Endodermal cell (in vitro differentiated cells): ENCODE results near the gene HRH1. TPM values are rescaled to one million over a fixed set of nuclear protein-coding genes. Genes with fewer than 3 reads are reported as not detected.

Experiments
- DNase-seq: peaks from one replicate; pipeline ENCODE4 v3.0.0-alpha.2; 2017
- H3K27ac ChIP-seq: 2 replicates; pipeline ENCODE4 v1.5.1; 2013; ENCODE audit warnings: mild to moderate bottlenecking, low read depth, low read length, moderate library complexity
- H3K27me3 ChIP-seq: 2 replicates; pipeline ENCODE4 v1.6.1; 2013; ENCODE audit warnings: mild to moderate bottlenecking, low read length, moderate library complexity; ENCODE audit not compliant: insufficient read depth, control insufficient read depth, poor library complexity, severe bottlenecking
- H3K36me3 ChIP-seq: 2 replicates; pipeline ENCODE4 v1.7.0; 2013; ENCODE audit warnings: mild to moderate bottlenecking, low read length, moderate library complexity; ENCODE audit not compliant: control insufficient read depth, insufficient read depth
- H3K4me1 ChIP-seq: one replicate; pipeline ENCODE4 v1.7.0; 2013; ENCODE audit warnings: low read length; ENCODE audit not compliant: control insufficient read depth, insufficient read depth
- H3K4me3 ChIP-seq: 2 replicates; pipeline ENCODE4 v1.5.1; 2013; ENCODE audit warnings: mild to moderate bottlenecking, low read length, moderate library complexity
- H3K9ac ChIP-seq: 2 replicates; pipeline ENCODE4 v1.6.1; 2013; ENCODE audit warnings: mild to moderate bottlenecking, low read length, moderate library complexity; ENCODE audit not compliant: poor library complexity, severe bottlenecking; ENCODE audit errors: extremely low read depth
- H3K9me3 ChIP-seq: 2 replicates; pipeline ENCODE4 v1.6.1; 2013; ENCODE audit warnings: mild to moderate bottlenecking, low read length, moderate library complexity; ENCODE audit not compliant: control insufficient read depth
- H3K27ac Mint-ChIP-seq: 2 replicates; pipeline ENCODE4 v1.8.0; 2020; ENCODE audit warnings: mixed read lengths
- H3K27me3 Mint-ChIP-seq: 2 replicates; pipeline ENCODE4 v1.8.0; 2021; ENCODE audit warnings: mild to moderate bottlenecking, mixed read lengths; ENCODE audit not compliant: insufficient read depth
- H3K36me3 Mint-ChIP-seq: 2 replicates; pipeline ENCODE4 v1.8.0; 2020; ENCODE audit warnings: low read depth, mixed read lengths
- H3K4me1 Mint-ChIP-seq: 2 replicates; pipeline ENCODE4 v1.8.0; 2020; ENCODE audit warnings: mixed read lengths
- H3K4me3 Mint-ChIP-seq: 2 replicates; pipeline ENCODE4 v1.8.0; 2020; ENCODE audit warnings: mild to moderate bottlenecking, moderate library complexity, mixed read lengths
- H3K9me3 Mint-ChIP-seq: 2 replicates; pipeline ENCODE4 v1.8.0; 2020; ENCODE audit warnings: mild to moderate bottlenecking, mixed read lengths
- WGBS, 2 experiments: methylation state at CpG; one replicate each; pipeline versions ENCODE4 v1.1.5 to v1.1.7; 2013; ENCODE audit warnings: missing lambda C conversion rate in 2 of 2, mixed read lengths in 1 of 2; ENCODE audit not compliant: insufficient coverage in 1 of 2, insufficient read length in 1 of 2; 5-methylcytosine and 5-hydroxymethylcytosine counted together
- total RNA-seq, 2 donors: library from RNA; stranded (reverse); fragmentation: NEBNext Ultra II Directional in 1 of 2; extraction: Animal tissue kit (Norgen Biotek cat#: 25700) in 1 of 2; gene quantifications; 2 replicates in 1 of 2; 3 replicates in 1 of 2; pipeline ENCODE4 v1.2.1, GENCODE V29; 2021
- TF ChIP-seq, protein P1 (sequence below): fragments of 200-600 bp; sonication (generic); conservative IDR thresholded peaks from 2 replicates; pipeline ENCODE4 v1.5.0; 2021; ENCODE audit warnings: antibody characterized with exemption, mild to moderate bottlenecking

Gene HRH1
- total RNA-seq, 2 donors from 2014 or later, result 0.13 TPM; not detected in 1

DNA sequence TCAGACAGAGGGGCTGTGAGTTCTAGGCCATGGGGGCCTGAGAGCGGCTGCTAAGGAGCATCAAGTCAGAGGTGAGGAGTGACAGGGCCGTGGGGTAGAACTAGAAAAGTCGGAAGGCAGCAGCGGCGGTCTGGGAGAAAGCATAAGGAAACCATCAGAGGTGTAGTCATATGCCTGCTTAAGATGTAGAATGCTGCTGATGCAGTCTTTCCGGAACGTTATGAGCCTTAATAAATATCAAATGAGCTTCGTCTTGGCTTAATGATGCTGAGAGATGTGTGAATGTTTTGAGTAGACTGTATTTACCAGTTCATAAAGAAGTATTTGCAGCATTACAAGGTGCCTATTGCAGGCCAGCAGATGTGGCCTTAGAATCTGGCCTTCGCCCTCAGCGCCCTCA is 133.1 kb downstream of the HRH1 start:
- no peaks in the 10 kb centered on the region for H3K4me1 ChIP-seq
- peak overlapping the region; percentile 71 for H3K27ac Mint-ChIP-seq
- WGBS, 2 experiments, result 79 to 98% methylated on average over 9 to 10 of the region's 10 CpGs
- no peak overlapping the region for H3K4me3 Mint-ChIP-seq
- no peak overlapping the region for H3K4me3 ChIP-seq
- TF ChIP-seq, protein P1, sequence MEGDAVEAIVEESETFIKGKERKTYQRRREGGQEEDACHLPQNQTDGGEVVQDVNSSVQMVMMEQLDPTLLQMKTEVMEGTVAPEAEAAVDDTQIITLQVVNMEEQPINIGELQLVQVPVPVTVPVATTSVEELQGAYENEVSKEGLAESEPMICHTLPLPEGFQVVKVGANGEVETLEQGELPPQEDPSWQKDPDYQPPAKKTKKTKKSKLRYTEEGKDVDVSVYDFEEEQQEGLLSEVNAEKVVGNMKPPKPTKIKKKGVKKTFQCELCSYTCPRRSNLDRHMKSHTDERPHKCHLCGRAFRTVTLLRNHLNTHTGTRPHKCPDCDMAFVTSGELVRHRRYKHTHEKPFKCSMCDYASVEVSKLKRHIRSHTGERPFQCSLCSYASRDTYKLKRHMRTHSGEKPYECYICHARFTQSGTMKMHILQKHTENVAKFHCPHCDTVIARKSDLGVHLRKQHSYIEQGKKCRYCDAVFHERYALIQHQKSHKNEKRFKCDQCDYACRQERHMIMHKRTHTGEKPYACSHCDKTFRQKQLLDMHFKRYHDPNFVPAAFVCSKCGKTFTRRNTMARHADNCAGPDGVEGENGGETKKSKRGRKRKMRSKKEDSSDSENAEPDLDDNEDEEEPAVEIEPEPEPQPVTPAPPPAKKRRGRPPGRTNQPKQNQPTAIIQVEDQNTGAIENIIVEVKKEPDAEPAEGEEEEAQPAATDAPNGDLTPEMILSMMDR, result no peak
- no peaks in the 10 kb centered on the region for H3K9me3 ChIP-seq
- no peaks in the 10 kb centered on the region for H3K27me3 Mint-ChIP-seq
- H3K27me3 ChIP-seq, result no peaks in the 10 kb centered on the region
- H3K4me1 Mint-ChIP-seq, result no peaks in the 10 kb centered on the region
- H3K27ac ChIP-seq, result no peak overlapping the region
- H3K36me3 ChIP-seq, result peaks cover 11% of the 10 kb centered on the region
- H3K9me3 Mint-ChIP-seq, result no peaks in the 10 kb centered on the region
- no peak overlapping the region for H3K9ac ChIP-seq
- no peak for DNase-seq
- peaks cover 19% of the 10 kb centered on the region for H3K36me3 Mint-ChIP-seq

DNA sequence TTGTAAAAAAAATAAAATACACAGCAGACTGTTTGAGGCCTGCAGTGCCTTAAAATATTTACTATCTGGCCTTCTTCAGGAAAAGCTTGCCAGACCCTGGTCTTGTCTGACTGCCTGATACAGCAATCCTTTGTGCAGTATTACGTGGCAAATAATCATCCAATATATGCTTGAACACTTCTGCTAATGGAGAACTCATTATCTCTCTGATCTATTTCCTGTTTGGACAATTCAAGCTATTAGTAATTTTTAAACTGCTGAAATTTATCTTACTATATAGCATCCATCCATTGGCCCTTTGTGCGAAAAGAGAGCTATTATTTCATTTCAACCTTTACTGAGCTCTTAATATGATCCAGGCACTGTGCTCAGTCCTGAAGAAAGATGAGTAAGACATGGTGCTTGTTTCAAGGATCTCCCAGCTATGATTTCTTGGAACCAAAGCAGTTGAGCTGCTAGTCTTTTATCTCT is 133.8 kb downstream of the HRH1 start:
- Histone ChIP-seq H3K27ac (no peak overlapping the region), H3K4me3 (no peak overlapping the region), H3K4me1 (no peaks in the 10 kb centered on the region), H3K36me3 (peaks cover 7% of the 10 kb centered on the region), H3K27me3 (no peaks in the 10 kb centered on the region), H3K9ac (no peak overlapping the region), H3K9me3 (no peaks in the 10 kb centered on the region)
- Mint-ChIP-seq H3K27me3 (no peaks in the 10 kb centered on the region), H3K36me3 (peaks cover 18% of the 10 kb centered on the region), H3K9me3 (no peaks in the 10 kb centered on the region), H3K27ac (no peak overlapping the region), H3K4me1 (no peaks in the 10 kb centered on the region), H3K4me3 (no peak overlapping the region)
- WGBS, 2 experiments, result 90 to 91% methylated on average over 1 to 2 of the region's 2 CpGs
- TF ChIP-seq, protein P1, result no peak
- DNase-seq, result no peak

- TF ChIP-seq, protein P1, result no peak
- Mint-ChIP-seq H3K9me3 (no peaks in the 10 kb centered on the region), H3K27me3 (no peaks in the 10 kb centered on the region), H3K27ac (no peak overlapping the region), H3K4me3 (no peak overlapping the region), H3K4me1 (no peaks in the 10 kb centered on the region), H3K36me3 (peaks cover 11% of the 10 kb centered on the region)
- no peak for DNase-seq
- no peaks in the 10 kb centered on the region for H3K27me3 ChIP-seq
- no peaks in the 10 kb centered on the region for H3K4me1 ChIP-seq
- no peak overlapping the region for H3K27ac ChIP-seq
- no peak overlapping the region for H3K4me3 ChIP-seq
- peaks cover 7% of the 10 kb centered on the region for H3K36me3 ChIP-seq
- 91 to 98% methylated on average over 4 to 7 of the region's 7 CpGs for WGBS, 2 experiments
- H3K9me3 ChIP-seq, result no peaks in the 10 kb centered on the region
- no peak overlapping the region for H3K9ac ChIP-seq
Observed at GRCh38 chr3:11288786-11289637, 134.7 kb downstream of the HRH1 start.
